Cardiac muscle cell (in vitro differentiated cells and primary cell): ENCODE measurements around the gene KRT83. TPM values are rescaled to one million over a fixed set of nuclear protein-coding genes. Genes with fewer than 3 reads are reported as not detected.

Experiments used
- DNase-seq, 2 donors: peaks; one replicate each; pipeline versions ENCODE4 v3.0.0 to v3.0.0-alpha.2; 2010 to 2017; ENCODE audit warnings: low read depth in 1 of 2, low spot score in 1 of 2
- H3K27ac ChIP-seq: fragments of 200-600 bp; sonication (generic); 2 replicates; pipeline ENCODE4 v1.5.1; 2016
- H3K27me3 ChIP-seq: fragments of 200-600 bp; sonication (generic); 2 replicates; pipeline ENCODE4 v1.6.0; 2016; ENCODE audit warnings: control low read depth
- H3K36me3 ChIP-seq: fragments of 200-600 bp; sonication (generic); 2 replicates; pipeline ENCODE4 v1.5.1; 2016; ENCODE audit warnings: control low read depth
- H3K4me1 ChIP-seq: fragments of 200-600 bp; sonication (generic); 2 replicates; pipeline ENCODE4 v1.8.1; 2017; ENCODE audit warnings: low read depth, mild to moderate bottlenecking, mixed run types
- H3K4me3 ChIP-seq: fragments of 200-600 bp; sonication (generic); 2 replicates; pipeline ENCODE4 v1.5.1; 2016; ENCODE audit warnings: mild to moderate bottlenecking
- H3K9me3 ChIP-seq: fragments of 200-600 bp; sonication (generic); 2 replicates; pipeline ENCODE4 v1.5.1; 2017; ENCODE audit warnings: low read depth, mild to moderate bottlenecking, control low read depth
- CTCF ChIP-seq: IDR thresholded peaks from 2 replicates; pipeline ENCODE4 v1.5.1; 2012; ENCODE audit warnings: low read depth, mild to moderate bottlenecking, low read length
- polyA plus RNA-seq: library from polyadenylated mRNA; unstranded; fragments of >200 nt; fragmentation: Nextera tagmentation; extraction: Ambion mirVana; gene quantifications from 2 replicates; pipeline ENCODE4 v1.2.1, GENCODE V29; 2016
- total RNA-seq: library from RNA; depleted of rRNA; stranded (reverse); fragments of >200 nt; gene quantifications from 2 replicates; pipeline ENCODE4 v1.2.3, GENCODE V29; 2016

The KRT83 gene
- total and polyA plus RNA-seq, 2 experiments from 2014 or later: not detected

GRCh38 chr12:52366738-52367485 lies 45.7 kb upstream of the KRT83 start, which contains the start of gene KRT85:
TSS of gene KRT85 (minus strand) at chr12:52367481. CDS start at chr12:52367405, 76 bp downstream.
- H3K27me3 ChIP-seq: peaks cover 60% of the 10 kb centered on the region
- no peak within 1 kb of the TSS for H3K27ac ChIP-seq
- no peak for DNase-seq
- no peak for TF ChIP-seq CTCF
- H3K9me3 ChIP-seq: no peaks in the 10 kb centered on the region
- no peak within 1 kb of the TSS for H3K4me3 ChIP-seq
- H3K4me1 ChIP-seq: no peaks in the 10 kb centered on the region
- H3K36me3 ChIP-seq: no peaks in the 10 kb centered on the region

- no peak for TF ChIP-seq CTCF
- no peaks in the 10 kb centered on the region for H3K9me3 ChIP-seq
- no peak for DNase-seq
- no peaks in the 10 kb centered on the region for H3K4me1 ChIP-seq
- H3K27me3 ChIP-seq: peaks cover 58% of the 10 kb centered on the region
- H3K4me3 ChIP-seq: no peak overlapping the region
- no peaks in the 10 kb centered on the region for H3K36me3 ChIP-seq
- H3K27ac ChIP-seq: no peak overlapping the region
These were observed 43.8 kb upstream of the KRT83 start for GRCh38 chr12:52364901-52365489.

GRCh38 chr12:52364061-52364460 lies 42.9 kb upstream of the KRT83 start:
- Histone ChIP-seq H3K4me1 (no peaks in the 10 kb centered on the region), H3K27me3 (peaks cover 55% of the 10 kb centered on the region), H3K36me3 (no peaks in the 10 kb centered on the region), H3K9me3 (no peaks in the 10 kb centered on the region), H3K4me3 (no peak overlapping the region), H3K27ac (no peak overlapping the region)
- DNase-seq: no peak
- TF ChIP-seq CTCF: no peak

GRCh38 chr12:52363111-52363679 lies 42.0 kb upstream of the KRT83 start:
- Histone ChIP-seq H3K4me3 (no peak overlapping the region), H3K27ac (no peak overlapping the region), H3K9me3 (no peaks in the 10 kb centered on the region), H3K36me3 (no peaks in the 10 kb centered on the region), H3K27me3 (peaks cover 46% of the 10 kb centered on the region), H3K4me1 (no peaks in the 10 kb centered on the region)
- DNase-seq: no peak
- no peak for TF ChIP-seq CTCF

GRCh38 chr12:52362118-52362726 lies 41.0 kb upstream of the KRT83 start:
- H3K4me1 ChIP-seq: no peaks in the 10 kb centered on the region
- H3K27me3 ChIP-seq: peaks cover 42% of the 10 kb centered on the region
- DNase-seq: no peak
- TF ChIP-seq CTCF: peak; percentile 29
- H3K27ac ChIP-seq: no peak overlapping the region
- no peaks in the 10 kb centered on the region for H3K9me3 ChIP-seq
- H3K36me3 ChIP-seq: no peaks in the 10 kb centered on the region
- no peak overlapping the region for H3K4me3 ChIP-seq
